Stimulated activated CD4-positive, alpha-beta T cell treated with anti-CD3 and anti-CD28 coated beads, Interleukin-1b, Interleukin-23, amount 100 ng/mL, for 24 hours (primary cell): Measurements from ENCODE around the gene GAS2L2.

Experiments
- DNase-seq, 4 experiments: peaks; one replicate each; pipeline ENCODE4 v3.0.0-alpha.2; 2020; ENCODE audit warnings: low read depth in 4 of 4, low spot score in 1 of 4

The GAS2L2 gene

GRCh38 chr17:35752945-35753764 lies at the start of gene GAS2L2:
TSS of gene GAS2L2 (minus strand) at chr17:35753239. CDS start at chr17:35752850, 389 bp downstream.
- no peak for DNase-seq

- DNase-seq = no peak
Observed at GRCh38 chr17:35801583-35802224, 48.7 kb upstream of the GAS2L2 start.

DNA sequence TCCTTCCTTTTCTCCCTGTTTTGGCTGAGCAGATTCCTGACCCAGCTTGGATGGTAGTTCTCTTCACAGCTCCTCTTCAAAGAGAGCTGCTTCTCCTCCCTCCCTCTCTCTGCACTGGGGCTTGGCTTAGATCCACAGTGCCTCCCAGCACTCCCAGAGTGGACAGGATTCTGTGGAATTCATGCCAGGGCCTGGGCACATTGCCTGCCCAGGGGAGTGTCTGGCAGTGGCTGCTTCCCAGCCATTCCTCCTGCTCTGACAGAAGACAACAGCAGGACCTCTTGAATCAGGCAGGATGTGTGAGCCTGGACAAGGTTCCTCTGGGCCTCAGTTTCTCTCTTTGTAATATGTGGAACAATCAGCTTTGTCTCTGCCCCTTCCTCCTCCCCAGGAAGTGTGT lies 46.9 kb upstream of the GAS2L2 start:
- no peak for DNase-seq

DNA sequence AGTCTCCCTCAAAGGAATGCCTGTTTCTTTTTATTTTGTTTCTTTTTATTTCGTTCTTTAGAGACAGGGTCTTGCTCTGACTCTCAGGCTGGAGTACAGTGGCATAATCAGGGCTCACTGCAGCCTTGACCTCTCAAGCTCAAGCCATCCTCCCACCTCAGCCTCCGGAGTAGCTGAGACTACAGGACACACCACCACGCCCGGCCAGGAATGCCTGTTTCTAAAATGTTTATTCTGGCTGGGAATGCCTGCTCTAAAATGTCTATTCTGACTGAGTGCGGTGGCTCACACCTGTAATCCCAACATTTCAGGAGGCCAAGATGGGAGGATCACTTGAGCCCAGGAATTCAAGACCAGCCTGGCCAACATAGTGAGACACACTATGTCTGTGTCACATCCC lies 44.9 kb upstream of the GAS2L2 start:
- no peak for DNase-seq

- DNase-seq = no peak
Observed at GRCh38 chr17:35797370-35797769, 44.3 kb upstream of the GAS2L2 start.

- DNase-seq = no peak
Observed at GRCh38 chr17:35796942-35797341, 43.9 kb upstream of the GAS2L2 start.

GRCh38 chr17:35795871-35796265 lies 42.8 kb upstream of the GAS2L2 start:
- DNase-seq = no peak

- DNase-seq = peak in 1 of 4 experiments; percentile 37
Observed at GRCh38 chr17:35795007-35795870, 42.2 kb upstream of the GAS2L2 start, which contains the start of gene MMP28. TSS of gene MMP28 (minus strand) at chr17:35795641. CDS start at chr17:35795377, 264 bp downstream.

GRCh38 chr17:35793257-35793656 lies 40.2 kb upstream of the GAS2L2 start:
- DNase-seq = no peak

- DNase-seq = no peak
Observed at GRCh38 chr17:35791681-35792350, 38.8 kb upstream of the GAS2L2 start.

GRCh38 chr17:35790841-35791240 lies 37.8 kb upstream of the GAS2L2 start:
- DNase-seq = no peak

DNA sequence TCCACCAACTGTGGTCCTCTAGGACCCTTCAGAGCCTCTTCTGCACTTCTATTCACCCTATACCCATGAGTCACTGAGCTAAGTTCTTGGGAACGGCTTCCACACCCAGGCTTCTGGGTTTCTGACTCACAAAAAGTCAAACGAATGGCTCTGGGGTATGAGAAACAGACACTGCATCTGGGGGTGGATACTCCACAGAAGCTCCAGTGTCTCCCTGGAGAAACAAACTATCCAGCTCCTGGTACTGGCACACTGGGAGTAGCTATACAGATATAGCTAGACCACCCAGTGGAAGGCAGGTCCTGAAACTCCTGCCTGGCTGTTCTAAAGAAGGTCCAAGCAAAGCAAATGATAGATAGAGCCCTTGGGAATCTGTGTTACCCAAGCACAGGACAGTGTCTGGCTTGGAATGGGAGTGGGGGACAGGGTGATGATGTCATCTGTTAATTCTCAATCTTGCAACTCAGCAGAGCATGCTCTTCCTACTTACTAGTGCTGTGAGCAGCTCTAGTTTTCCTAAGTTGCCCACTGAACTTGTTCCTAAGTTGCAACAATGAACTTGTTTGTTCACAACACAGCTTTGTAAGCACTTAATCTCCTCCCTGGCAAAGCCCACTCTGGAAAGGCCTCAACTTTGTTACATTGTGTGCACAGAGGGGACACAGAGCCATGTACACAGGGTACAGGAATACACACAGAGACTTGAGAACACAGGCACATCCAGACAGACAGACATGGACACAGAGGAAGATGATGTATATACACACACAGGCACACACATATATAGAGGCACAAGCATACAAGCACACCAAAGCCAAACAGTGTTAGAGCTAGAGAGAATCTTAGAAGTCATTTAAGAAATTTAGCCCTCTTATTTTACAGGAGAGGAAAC lies 35.7 kb upstream of the GAS2L2 start:
- no peak for DNase-seq

DNA sequence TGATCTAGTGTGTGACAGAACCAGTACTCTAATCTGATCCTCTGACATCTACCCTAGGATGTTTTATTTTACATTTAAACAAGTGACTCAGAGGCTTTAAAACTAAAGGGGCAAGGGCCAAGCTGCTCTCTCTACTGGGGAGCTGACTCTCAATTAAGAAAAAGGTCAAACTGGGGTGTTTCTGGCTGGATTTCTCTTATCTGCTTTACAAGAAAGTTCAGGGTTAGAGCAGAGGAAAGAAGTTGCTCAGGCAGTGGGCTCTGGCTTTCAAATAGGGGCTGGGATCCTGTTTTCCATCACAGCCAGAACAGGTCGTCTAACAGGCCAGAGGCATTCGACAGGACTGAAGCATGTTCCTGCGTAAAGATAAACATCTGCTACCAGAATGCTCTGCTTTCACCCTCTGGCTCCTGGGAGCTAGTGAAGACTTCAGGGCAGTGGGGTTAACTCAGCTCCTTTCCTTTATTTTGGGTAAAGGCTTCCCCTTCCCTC lies 33.9 kb upstream of the GAS2L2 start:
- no peak for DNase-seq

DNA sequence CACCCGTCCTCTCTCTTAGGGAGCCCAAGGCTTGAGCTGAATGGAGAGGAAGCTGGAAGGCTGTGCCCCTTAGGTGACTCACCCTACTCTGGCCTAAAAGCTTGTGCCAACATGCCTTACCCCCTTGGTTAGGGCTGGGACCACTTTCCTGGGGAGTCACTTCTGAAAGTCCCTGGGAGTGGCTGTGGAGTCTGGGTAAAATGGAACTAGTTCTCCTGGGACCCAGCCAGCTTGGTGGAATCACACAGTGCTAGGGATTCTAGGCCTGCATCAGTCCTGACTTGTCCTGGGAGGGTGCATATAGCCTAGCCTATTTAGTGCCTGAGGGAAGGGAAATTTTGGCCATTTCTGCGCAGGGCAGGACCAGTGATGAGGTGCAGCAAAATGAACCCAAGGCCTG lies 31.9 kb upstream of the GAS2L2 start:
- no peak for DNase-seq

DNA sequence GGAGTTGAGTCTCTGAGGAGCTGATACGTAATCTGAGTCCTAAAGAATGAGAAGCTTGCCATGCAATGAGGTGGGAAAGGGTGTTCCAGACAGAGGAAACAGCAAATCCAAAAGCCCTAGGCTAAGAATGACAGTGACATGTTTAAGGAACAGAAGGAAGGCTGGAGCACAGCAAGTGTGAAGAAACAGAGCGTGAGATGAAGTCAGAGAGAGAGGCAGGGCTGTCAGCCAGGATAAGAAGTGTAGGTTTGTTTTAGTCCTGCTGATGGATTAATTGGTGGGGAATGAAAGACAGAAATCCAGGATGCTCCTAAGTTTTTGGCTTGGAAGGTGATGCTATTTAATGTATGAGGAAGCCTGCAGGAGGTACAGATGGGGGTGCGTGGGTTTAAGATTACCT lies 27.9 kb upstream of the GAS2L2 start:
- DNase-seq = no peak

- no peak for DNase-seq
Observed at GRCh38 chr17:35778641-35779196, 25.7 kb upstream of the GAS2L2 start.

- DNase-seq = no peak
Observed at GRCh38 chr17:35775583-35775982, 22.5 kb upstream of the GAS2L2 start.

GRCh38 chr17:35775039-35775438 lies 22.0 kb upstream of the GAS2L2 start:
- DNase-seq = no peak

DNA sequence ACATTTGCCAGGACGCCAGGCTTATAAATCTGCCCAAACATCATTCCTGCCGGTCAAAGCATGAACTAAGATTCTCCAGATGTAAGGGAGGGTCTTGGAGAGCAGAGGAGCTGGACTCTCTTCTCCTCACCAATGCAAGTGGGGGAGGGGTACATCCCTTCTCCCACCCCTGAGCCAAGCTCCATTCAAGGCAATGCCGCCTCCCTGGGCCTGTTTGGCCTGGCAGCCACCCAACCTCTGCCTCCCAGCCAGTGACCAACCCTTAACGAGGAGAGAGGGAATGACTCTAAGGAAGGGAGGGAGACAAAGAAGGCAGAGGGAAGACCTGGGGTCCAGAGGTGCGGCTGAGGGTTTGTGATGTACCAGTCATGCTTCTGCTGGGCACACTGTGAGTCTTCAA lies 21.5 kb upstream of the GAS2L2 start:
- no peak for DNase-seq
